HG03196 (cell line): ENCODE results near the gene ICE2.

Experiments used
- ATAC-seq: cut with Tn5 transposase; IDR thresholded peaks from one replicate; pipeline ENCODE4 v1.9.1; 2021; ENCODE audit not compliant: unreplicated experiment

ICE2 gene

GRCh38 chr15:60391722-60392315 lies 87.1 kb downstream of the ICE2 start:
- ATAC-seq: no peak

- ATAC-seq: no peak
Measured at GRCh38 chr15:60390871-60391501, 88.0 kb downstream of the ICE2 start.

GRCh38 chr15:60390231-60390630 lies 88.7 kb downstream of the ICE2 start:
- no peak for ATAC-seq

GRCh38 chr15:60389261-60390077 lies 89.5 kb downstream of the ICE2 start:
- peak; percentile 43 for ATAC-seq

- ATAC-seq: no peak
Measured at GRCh38 chr15:60387321-60387720, 91.6 kb downstream of the ICE2 start.

GRCh38 chr15:60386615-60387014 lies 92.3 kb downstream of the ICE2 start:
- no peak for ATAC-seq

GRCh38 chr15:60385620-60386552 lies 93.1 kb downstream of the ICE2 start:
- ATAC-seq: no peak

- no peak for ATAC-seq
Measured at GRCh38 chr15:60384526-60385126, 94.3 kb downstream of the ICE2 start.

GRCh38 chr15:60384053-60384452 lies 94.9 kb downstream of the ICE2 start:
- ATAC-seq: no peak

- no peak for ATAC-seq
Measured at GRCh38 chr15:60382773-60383674, 95.9 kb downstream of the ICE2 start.

- ATAC-seq: no peak
Measured at GRCh38 chr15:60381148-60381788, 97.7 kb downstream of the ICE2 start.

GRCh38 chr15:60379525-60380274 lies 99.2 kb downstream of the ICE2 start:
- ATAC-seq: no peak

- ATAC-seq: no peak
Measured at GRCh38 chr15:60379185-60379524, 99.8 kb downstream of the ICE2 start.

- no peak for ATAC-seq
Measured at GRCh38 chr15:60376677-60377095, 102.3 kb downstream of the ICE2 start.

- ATAC-seq: no peak
Measured at GRCh38 chr15:60375306-60375705, 103.6 kb downstream of the ICE2 start.

GRCh38 chr15:60374628-60375081 lies 104.3 kb downstream of the ICE2 start:
- ATAC-seq: no peak

GRCh38 chr15:60374209-60374608 lies 104.7 kb downstream of the ICE2 start:
- ATAC-seq: no peak

- ATAC-seq: no peak
Measured at GRCh38 chr15:60373745-60374144, 105.2 kb downstream of the ICE2 start.
